Vagina (tissue), 2 donors: ENCODE data around the gene PDZK1IP1.

Experiments used
- POLR2A ChIP-seq, 2 donors: fragments of 450-650 bp; IDR thresholded peaks; one replicate each; pipeline ENCODE4 v1.6.1; 2017; ENCODE audit warnings: antibody characterized with exemption in 2 of 2, mild to moderate bottlenecking in 2 of 2, moderate library complexity in 2 of 2
- POLR2AphosphoS5 ChIP-seq, 2 donors: sonication (generic); formaldehyde crosslinking; IDR thresholded peaks; one replicate each; pipeline ENCODE4 v1.9.0; 2017; ENCODE audit warnings: antibody characterized with exemption in 2 of 2, mild to moderate bottlenecking in 2 of 2, low read depth in 1 of 2; ENCODE audit not compliant: insufficient read depth in 1 of 2
- TF ChIP-seq, protein P1 (sequence below), 3 experiments: fragments of 450-650 bp in 2 of 3; fragments of 200-600 bp in 1 of 3; sonication (generic) in 1 of 3; IDR thresholded peaks; one replicate each; pipeline ENCODE4 v1.5.1; 2017 to 2019; ENCODE audit warnings: antibody characterized with exemption in 3 of 3, mild to moderate bottlenecking in 2 of 3, moderate library complexity in 2 of 3

DNA sequence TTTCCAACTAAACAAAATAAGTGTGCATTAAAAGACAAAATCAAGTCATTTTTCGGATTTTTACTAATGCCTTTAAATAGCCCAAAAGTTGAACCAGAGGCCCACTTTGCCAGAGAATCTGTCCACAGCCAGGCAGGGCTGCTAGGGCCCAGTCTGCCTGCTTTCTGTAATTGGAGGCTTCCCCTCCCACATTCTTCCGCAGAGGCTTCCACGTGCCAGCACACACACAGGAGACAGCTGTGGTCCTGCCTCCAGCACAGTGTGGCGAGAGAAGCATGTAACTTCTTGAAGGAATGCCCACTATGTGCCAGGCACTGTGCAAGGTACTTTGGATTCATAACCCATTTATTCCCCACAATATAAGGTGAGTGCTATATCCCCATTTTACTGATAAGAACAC, 11.3 kb upstream of the PDZK1IP1 start:
- TF ChIP-seq, protein P1, sequence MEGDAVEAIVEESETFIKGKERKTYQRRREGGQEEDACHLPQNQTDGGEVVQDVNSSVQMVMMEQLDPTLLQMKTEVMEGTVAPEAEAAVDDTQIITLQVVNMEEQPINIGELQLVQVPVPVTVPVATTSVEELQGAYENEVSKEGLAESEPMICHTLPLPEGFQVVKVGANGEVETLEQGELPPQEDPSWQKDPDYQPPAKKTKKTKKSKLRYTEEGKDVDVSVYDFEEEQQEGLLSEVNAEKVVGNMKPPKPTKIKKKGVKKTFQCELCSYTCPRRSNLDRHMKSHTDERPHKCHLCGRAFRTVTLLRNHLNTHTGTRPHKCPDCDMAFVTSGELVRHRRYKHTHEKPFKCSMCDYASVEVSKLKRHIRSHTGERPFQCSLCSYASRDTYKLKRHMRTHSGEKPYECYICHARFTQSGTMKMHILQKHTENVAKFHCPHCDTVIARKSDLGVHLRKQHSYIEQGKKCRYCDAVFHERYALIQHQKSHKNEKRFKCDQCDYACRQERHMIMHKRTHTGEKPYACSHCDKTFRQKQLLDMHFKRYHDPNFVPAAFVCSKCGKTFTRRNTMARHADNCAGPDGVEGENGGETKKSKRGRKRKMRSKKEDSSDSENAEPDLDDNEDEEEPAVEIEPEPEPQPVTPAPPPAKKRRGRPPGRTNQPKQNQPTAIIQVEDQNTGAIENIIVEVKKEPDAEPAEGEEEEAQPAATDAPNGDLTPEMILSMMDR (IDR thresholded peaks at IDR 0.05): no peak
- TF ChIP-seq POLR2A (IDR thresholded peaks at IDR 0.05): no peak
- TF ChIP-seq POLR2AphosphoS5 (IDR thresholded peaks at IDR 0.05; ENCODE audit: insufficient read depth in 1 of 2, low read depth in 1 of 2): no peak
